Activated naive CD4-positive, alpha-beta T cell treated with Interleukin-2 at 50 U/mL for 16 hours (primary cell): Measurements from ENCODE around the gene CELF6.

ENCODE experiments used
- DNase-seq: peaks from one replicate; pipeline ENCODE4 v3.0.0-alpha.2; 2020

The CELF6 gene

DNA sequence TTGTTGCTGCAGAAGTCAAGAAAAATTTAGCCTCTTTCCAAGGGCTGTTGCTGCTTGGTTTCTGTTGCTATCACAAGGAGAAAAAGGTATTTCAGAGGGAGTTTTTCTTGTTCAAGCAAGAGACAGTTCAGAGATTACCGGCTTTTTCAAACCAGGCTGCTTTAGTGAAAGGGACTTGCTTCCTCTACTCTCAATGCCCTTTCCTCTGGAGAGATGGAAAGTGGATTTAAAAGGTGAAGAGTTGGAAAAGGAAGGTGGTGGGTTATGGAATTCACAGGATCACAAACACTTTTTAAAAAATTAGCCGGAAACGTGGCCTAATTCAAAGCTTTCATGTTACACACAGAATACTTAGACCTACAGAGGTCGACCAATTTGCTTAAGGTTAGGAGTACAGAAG is 48.7 kb downstream of the CELF6 start:
- no peak for DNase-seq

DNA sequence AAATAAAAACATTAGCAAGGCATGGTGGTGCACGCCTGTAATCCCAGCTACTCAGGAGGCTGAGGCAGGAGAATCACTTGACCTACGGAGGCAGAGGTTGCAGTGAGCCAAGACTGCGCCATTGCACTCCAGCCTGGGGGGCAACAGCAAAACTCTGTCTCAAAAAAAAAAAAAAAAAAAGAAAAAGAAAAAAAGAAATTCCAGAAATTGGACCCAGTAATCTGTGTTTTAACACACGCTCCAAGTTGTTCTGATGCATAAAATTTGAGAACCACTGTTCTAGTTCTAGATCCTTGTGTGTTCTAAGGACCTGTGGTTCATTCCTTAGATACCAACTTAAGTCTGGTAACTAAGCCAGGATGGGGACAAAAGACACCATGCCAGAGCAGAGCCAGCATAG is 50.2 kb downstream of the CELF6 start:
- no peak for DNase-seq

- no peak for DNase-seq
Observed at GRCh38 chr15:72265031-72265430, 54.9 kb downstream of the CELF6 start.

DNA sequence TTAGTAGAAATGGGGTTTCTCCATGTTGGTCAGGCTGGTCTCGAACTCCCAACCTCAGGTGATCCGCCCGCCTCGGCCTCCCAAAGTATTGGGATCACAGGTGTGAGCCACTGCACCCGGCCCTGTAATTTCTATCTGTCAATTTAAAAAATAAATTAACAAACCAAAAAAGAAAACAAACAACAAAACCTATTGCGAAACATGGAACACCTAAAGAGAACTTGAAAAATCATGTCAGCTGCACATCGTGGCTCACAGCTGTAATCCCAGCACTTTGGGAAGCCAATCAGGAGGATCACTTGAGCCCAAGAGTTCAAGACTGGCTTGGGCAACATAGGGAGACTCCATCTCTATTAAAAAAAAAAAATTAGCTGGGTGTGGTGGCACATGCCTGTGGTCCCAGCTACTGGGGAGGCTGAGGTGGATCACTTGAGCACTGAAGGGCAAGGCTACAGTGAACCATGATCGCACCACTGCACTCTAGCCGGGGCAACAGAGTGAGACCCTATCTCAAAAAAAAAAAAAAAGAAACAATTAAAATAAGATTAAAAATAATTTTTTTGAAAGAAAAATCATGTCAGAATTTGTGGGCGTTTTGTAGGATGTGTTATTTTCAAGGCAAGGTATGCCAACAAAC is 67.2 kb downstream of the CELF6 start:
- DNase-seq: no peak

DNA sequence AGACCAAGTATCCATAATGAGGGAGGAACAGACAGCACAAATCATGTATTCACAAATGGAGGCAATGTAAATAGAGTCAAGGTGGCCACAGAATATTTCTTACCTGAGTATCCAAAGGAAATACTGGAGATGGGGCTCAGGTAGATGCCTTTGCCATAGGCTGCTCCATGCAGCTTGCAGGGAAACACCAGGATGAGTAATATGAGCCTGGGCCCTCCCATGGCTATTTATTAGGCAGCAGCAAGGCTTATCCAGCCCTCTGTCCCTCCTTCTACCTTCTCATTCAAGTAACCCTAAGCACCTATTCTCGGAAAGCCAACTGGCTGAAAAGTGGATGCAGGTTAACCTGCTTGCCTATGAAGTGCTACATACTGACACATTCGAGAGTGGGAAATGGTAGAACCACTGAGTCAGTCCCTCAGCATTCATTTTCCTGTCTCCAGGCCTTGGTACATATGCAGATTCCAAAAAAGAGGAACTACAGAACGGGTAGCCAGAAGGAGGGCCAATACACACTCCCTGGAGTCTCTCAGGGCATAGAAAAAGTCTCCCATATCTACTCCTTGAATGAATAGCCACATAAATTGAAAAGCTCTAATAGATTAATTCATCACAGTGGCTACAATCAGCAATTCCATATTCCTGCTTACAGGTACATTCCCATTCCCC is 70.7 kb downstream of the CELF6 start:
- no peak for DNase-seq

- no peak for DNase-seq
Observed at GRCh38 chr15:72248514-72248913, 71.4 kb downstream of the CELF6 start.

DNA sequence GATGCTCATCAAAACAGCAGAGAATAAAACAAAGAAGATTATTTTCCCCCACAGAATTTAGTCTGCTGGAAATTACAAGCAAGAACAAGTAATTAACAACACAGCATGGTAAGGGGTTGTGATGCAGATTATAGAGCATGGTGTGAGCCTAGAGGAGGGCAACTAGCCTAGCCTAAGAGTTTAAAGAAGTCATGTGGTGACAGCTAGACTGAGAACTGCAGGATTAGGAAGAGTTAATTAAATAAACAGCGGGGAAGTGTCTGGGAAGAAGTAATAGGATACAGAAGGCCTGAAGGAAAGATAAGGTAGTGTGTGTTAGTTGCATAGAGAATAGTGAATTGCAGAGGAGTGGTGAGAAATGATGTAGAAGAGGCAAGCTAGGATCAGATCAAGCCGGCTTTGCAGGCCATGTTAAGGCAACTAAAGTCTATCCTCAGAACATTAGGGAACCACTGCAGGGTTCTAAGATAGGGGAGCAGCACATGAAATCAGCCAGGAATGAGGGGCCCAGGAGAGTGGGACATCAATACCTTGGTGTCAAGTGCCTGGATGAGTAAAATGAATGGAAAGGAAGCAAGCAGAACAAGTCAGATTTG is 77.1 kb downstream of the CELF6 start:
- no peak for DNase-seq

GRCh38 chr15:72239652-72240051 is 80.3 kb downstream of the CELF6 start:
- DNase-seq: no peak

DNA sequence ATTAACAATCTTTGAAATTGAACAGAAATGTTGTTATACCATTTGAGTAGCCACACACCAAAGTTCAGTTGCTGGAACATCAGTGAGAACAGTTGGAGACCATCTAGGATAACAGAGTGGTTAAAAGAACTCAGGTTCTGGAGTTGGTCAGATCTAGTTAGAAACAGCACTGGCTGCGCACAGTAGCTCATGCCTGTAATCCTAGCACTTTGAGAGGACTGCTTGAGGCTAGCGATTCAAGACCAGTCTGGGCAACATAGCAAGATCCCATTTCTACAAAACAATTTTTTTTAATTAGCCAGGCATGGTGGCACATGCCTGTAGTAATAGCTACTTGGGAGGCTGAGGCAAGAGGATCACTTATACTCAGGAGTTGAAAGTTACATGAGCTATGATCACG is 81.4 kb downstream of the CELF6 start:
- DNase-seq: no peak

GRCh38 chr15:72237853-72238224 is 82.1 kb downstream of the CELF6 start:
- no peak for DNase-seq

GRCh38 chr15:72237029-72237852 is 82.7 kb downstream of the CELF6 start:
- DNase-seq: peak; percentile 78

GRCh38 chr15:72236381-72237003 is 83.5 kb downstream of the CELF6 start:
- DNase-seq: no peak

DNA sequence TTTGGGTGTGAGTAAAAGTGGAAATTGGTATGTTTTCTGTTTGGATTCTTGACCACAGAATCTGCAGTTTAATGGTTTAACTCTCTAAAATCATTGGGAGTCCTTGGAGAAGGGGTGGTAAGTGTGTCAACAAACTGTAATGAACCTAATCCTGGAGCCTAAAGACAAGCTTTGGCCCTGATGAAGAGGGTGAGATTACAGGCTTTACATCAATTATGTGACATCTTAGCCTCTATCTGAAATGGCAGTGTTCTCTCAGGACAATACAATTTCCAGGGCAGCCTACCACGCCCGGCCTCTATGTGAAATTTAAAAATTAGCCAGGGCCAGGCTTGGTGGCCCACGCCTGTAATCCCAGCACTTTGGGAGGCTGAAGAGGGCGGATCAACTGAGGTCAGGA is 84.7 kb downstream of the CELF6 start:
- no peak for DNase-seq
